A673 (cell line): Measurements from ENCODE around the gene ANXA4. TPM values are rescaled to one million over a fixed set of nuclear protein-coding genes. Genes with fewer than 3 reads are reported as not detected.
A peak's percentile ranks its signal among the peaks of the same experiment; 100 is the strongest.

Source experiments
- BruUV-seq: library from RNA; stranded (reverse); fragments of 400-500 nt; replicated peaks from 2 replicates; lab custom pipeline; 2021; lab: Mats Ljungman, UMichigan
- CTCF ChIA-PET: fragments of 300-600 bp; sonication (Branson Sonifier 250); formaldehyde crosslinking; loops from one replicate; lab custom pipeline; 2022; ENCODE audit warnings: antibody characterized with exemption; lab: Charles Lee
- POLR2A ChIA-PET: fragments of 300-600 bp; sonication (Branson Sonifier 250); formaldehyde crosslinking; loops from one replicate; lab custom pipeline; 2022; ENCODE audit warnings: antibody characterized with exemption; ENCODE audit not compliant: low non-redundant PET; lab: Charles Lee
- DNase-seq: peaks from one replicate; pipeline ENCODE4 v3.0.0-alpha.2; 2015; ENCODE audit warnings: low spot score
- H3K27ac ChIP-seq: fragments of 200-600 bp; sonication (generic); 2 replicates; pipeline ENCODE4 v1.5.1; 2016; ENCODE audit warnings: mixed run types, low read depth, mild to moderate bottlenecking, mixed read lengths, antibody characterized with exemption, low read length; ENCODE audit not compliant: poor library complexity, severe bottlenecking
- H3K27me3 ChIP-seq: fragments of 200-600 bp; sonication (generic); replicated peaks from 2 replicates; pipeline ENCODE4 v1.6.1; 2017; ENCODE audit warnings: mixed run types, low read depth, mild to moderate bottlenecking, mixed read lengths, antibody characterized with exemption, low read length; ENCODE audit not compliant: insufficient read depth, poor library complexity
- H3K36me3 ChIP-seq: fragments of 200-600 bp; sonication (generic); 2 replicates; pipeline ENCODE4 v1.6.1; 2016; ENCODE audit warnings: mixed run types, mild to moderate bottlenecking, mixed read lengths, antibody characterized with exemption, low read length; ENCODE audit not compliant: insufficient read depth, poor library complexity, severe bottlenecking
- H3K4me1 ChIP-seq: fragments of 200-600 bp; sonication (generic); 2 replicates; pipeline ENCODE4 v1.6.1; 2017; ENCODE audit warnings: mixed run types, mild to moderate bottlenecking, mixed read lengths, antibody characterized with exemption, low read length; ENCODE audit not compliant: insufficient read depth, poor library complexity, severe bottlenecking
- H3K4me3 ChIP-seq: fragments of 200-600 bp; sonication (generic); 2 replicates; pipeline ENCODE4 v1.5.1; 2016; ENCODE audit warnings: low read depth, mixed run types, mild to moderate bottlenecking, mixed read lengths, low read length; ENCODE audit not compliant: poor library complexity, severe bottlenecking
- H3K9me3 ChIP-seq: fragments of 200-600 bp; sonication (generic); 2 replicates; pipeline ENCODE4 v1.6.1; 2016; ENCODE audit warnings: mixed run types, low read depth, mild to moderate bottlenecking, mixed read lengths, antibody characterized with exemption, low read length; ENCODE audit not compliant: poor library complexity, severe bottlenecking
- EZH2 ChIP-seq: fragments of 200-600 bp; sonication (generic); IDR thresholded peaks from 2 replicates; pipeline ENCODE4 v1.6.1; 2017; ENCODE audit warnings: borderline replicate concordance, low read depth, mild to moderate bottlenecking, mixed read lengths, antibody characterized with exemption, low read length; ENCODE audit not compliant: poor library complexity, severe bottlenecking
- intact Hi-C: fragments of 100-400 bp; cut with micrococcal nuclease; formaldehyde crosslinking; loops from one replicate; pipeline ENCODE4 v1.10.0; 2022; ENCODE audit not compliant: unreplicated experiment
- total RNA-seq: library from RNA; stranded (reverse); gene quantifications from 2 replicates; pipeline ENCODE4 v1.2.3, GENCODE V29; 2021
- TF ChIP-seq, protein P1 (sequence below): fragments of 300-800, 200-600 bp; sonication (generic); conservative IDR thresholded peaks from 2 replicates; pipeline ENCODE4 v1.5.1; 2017; ENCODE audit warnings: low read depth, mild to moderate bottlenecking, antibody characterized with exemption, low read length, moderate library complexity, mixed read lengths

The ANXA4 gene
- total RNA-seq, 1 experiment from 2014 or later, result 5.1 TPM

DNA sequence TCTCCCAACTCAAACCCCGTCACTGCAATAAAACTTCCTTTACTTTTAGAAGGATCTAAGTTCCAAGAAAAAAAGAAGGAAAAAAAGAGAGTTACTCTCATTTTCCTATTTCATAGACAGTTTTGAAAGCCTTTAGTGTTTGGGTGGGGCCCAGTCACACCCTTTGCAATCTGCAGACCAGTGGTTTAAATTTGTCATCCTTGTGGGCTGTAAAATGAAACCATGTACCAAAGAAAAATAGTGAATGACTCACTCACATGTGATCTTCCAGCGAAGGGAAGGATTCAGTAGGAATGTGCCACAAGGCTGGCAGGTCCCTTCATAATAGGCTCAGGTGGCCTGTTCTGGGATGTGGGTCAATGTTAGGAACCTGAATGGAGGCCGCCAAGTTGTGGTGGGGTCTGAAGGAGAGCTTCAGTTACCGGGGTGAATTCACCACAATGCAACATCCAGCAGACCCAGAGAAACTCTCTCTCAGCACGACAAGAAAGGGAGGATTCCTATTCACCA is 28.3 kb downstream of the ANXA4 start:
- peak; percentile 11 for DNase-seq
- Histone ChIP-seq H3K9me3 (no peaks in the 10 kb centered on the region), H3K27me3 (no peaks in the 10 kb centered on the region), H3K4me1 (no peaks in the 10 kb centered on the region), H3K4me3 (no peak overlapping the region), H3K27ac (no peak overlapping the region), H3K36me3 (no peaks in the 10 kb centered on the region)
- CTCF ChIA-PET, result no interaction called here
- POLR2A ChIA-PET, result no interaction called here
- TF ChIP-seq, protein P1, sequence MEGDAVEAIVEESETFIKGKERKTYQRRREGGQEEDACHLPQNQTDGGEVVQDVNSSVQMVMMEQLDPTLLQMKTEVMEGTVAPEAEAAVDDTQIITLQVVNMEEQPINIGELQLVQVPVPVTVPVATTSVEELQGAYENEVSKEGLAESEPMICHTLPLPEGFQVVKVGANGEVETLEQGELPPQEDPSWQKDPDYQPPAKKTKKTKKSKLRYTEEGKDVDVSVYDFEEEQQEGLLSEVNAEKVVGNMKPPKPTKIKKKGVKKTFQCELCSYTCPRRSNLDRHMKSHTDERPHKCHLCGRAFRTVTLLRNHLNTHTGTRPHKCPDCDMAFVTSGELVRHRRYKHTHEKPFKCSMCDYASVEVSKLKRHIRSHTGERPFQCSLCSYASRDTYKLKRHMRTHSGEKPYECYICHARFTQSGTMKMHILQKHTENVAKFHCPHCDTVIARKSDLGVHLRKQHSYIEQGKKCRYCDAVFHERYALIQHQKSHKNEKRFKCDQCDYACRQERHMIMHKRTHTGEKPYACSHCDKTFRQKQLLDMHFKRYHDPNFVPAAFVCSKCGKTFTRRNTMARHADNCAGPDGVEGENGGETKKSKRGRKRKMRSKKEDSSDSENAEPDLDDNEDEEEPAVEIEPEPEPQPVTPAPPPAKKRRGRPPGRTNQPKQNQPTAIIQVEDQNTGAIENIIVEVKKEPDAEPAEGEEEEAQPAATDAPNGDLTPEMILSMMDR, result no peak
- TF ChIP-seq EZH2, result no peak
- intact Hi-C loops, result no loop called here
- no TSS peak for BruUV-seq

DNA sequence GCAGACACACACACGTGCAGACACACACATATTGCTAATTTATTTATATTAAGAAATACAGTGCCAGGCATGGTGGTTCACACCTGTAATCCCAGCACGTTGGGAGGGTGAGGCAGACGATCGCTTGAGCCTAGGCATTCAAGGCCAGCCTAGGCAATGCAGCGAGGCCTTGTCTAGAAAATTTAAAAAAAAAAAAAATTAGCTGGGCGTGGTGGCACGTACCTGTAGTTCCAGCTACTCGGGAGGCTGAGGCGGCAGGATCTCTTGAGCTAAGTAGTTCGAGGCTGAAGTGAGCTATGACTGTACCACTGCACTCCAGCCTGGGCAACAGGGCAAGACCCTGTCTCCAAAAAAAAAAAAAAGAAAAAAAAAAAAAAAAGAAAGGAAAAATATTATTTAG is 28.8 kb downstream of the ANXA4 start:
- Histone ChIP-seq H3K4me1 (no peaks in the 10 kb centered on the region), H3K27me3 (no peaks in the 10 kb centered on the region), H3K27ac (no peak overlapping the region), H3K36me3 (no peaks in the 10 kb centered on the region), H3K9me3 (no peaks in the 10 kb centered on the region), H3K4me3 (no peak overlapping the region)
- ChIA-PET POLR2A (no interaction called here), CTCF (no interaction called here)
- TF ChIP-seq EZH2, result no peak
- TF ChIP-seq, protein P1, result no peak
- no TSS peak for BruUV-seq
- DNase-seq, result no peak
- intact Hi-C loops, result no loop called here

DNA sequence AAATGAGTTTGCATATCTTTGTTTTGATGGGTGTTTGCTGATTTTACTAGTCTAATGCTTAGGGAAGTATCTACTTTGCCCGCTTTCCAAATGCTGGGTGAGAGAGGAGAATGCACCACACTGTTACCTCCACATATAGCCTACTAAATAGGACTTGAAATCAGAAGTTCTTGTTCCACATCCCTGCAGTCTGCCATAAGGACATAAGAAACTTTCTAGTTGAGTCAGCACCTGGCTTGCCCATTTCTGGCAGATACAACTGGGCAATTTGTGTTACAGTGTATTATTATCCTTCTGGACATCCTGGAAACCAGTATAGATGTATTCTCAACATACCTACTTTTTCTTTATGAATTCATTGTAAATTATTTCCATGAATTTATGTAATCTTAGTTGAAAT is 29.5 kb downstream of the ANXA4 start:
- Histone ChIP-seq H3K4me3 (no peak overlapping the region), H3K36me3 (no peaks in the 10 kb centered on the region), H3K9me3 (no peaks in the 10 kb centered on the region), H3K27me3 (no peaks in the 10 kb centered on the region), H3K27ac (no peak overlapping the region), H3K4me1 (no peaks in the 10 kb centered on the region)
- DNase-seq, result no peak
- TF ChIP-seq, protein P1, result no peak
- no peak for TF ChIP-seq EZH2
- BruUV-seq, result no TSS peak
- intact Hi-C loops, result no loop called here
- POLR2A ChIA-PET, result no interaction called here
- CTCF ChIA-PET, result no interaction called here
